GM12874 (cell line): ENCODE measurements around the gene MBTD1.

ENCODE experiments used
- CTCF ChIP-seq: IDR thresholded peaks from 2 replicates; pipeline ENCODE4 v1.5.1; 2011; ENCODE audit warnings: low read depth, mild to moderate bottlenecking, control low read depth, low read length, moderate library complexity; ENCODE audit not compliant: insufficient read depth

Gene MBTD1

GRCh38 chr17:51132964-51133319, 126.9 kb downstream of the MBTD1 start:
- TF ChIP-seq CTCF: no peak

- no peak for TF ChIP-seq CTCF
Observed at GRCh38 chr17:51128076-51128475, 131.8 kb downstream of the MBTD1 start.
